GM23338 (cell line): ENCODE data around the gene ZRANB2. TPM values are rescaled to one million over a fixed set of nuclear protein-coding genes. Genes with fewer than 3 reads are reported as not detected.

Experiments
- ATAC-seq: fragments of 200-7000 bp; cut with Tn5 transposase; 3 replicates; pipeline ENCODE4 v1.9.1; 2020
- DNase-seq: peaks from one replicate; pipeline ENCODE4 v3.0.0-alpha.2; 2015; ENCODE audit warnings: low spot score
- H2AFZ ChIP-seq: fragments of 200-600 bp; sonication (generic); 2 replicates; pipeline ENCODE4 v1.8.0; 2016; ENCODE audit warnings: antibody characterized with exemption, mild to moderate bottlenecking, moderate library complexity
- H3F3A ChIP-seq: fragments of 200-600 bp; sonication (generic); replicated peaks from 2 replicates; pipeline ENCODE4 v1.8.0; 2017; ENCODE audit warnings: antibody characterized with exemption, mixed run types, low read depth
- H3K27ac ChIP-seq: fragments of 200-600 bp; sonication (generic); 2 replicates; pipeline ENCODE4 v1.6.1; 2016; ENCODE audit warnings: low read depth
- H3K27me3 ChIP-seq: fragments of 200-600 bp; sonication (generic); 2 replicates; pipeline ENCODE4 v1.8.0; 2016; ENCODE audit warnings: mild to moderate bottlenecking, mixed run types, moderate library complexity; ENCODE audit not compliant: insufficient read depth
- H3K36me3 ChIP-seq: fragments of 200-600 bp; sonication (generic); 2 replicates; pipeline ENCODE4 v1.8.0; 2016; ENCODE audit warnings: mild to moderate bottlenecking; ENCODE audit not compliant: insufficient read depth
- H3K4me1 ChIP-seq: fragments of 200-600 bp; sonication (generic); 2 replicates; pipeline ENCODE4 v1.8.0; 2016; ENCODE audit warnings: mild to moderate bottlenecking, moderate library complexity; ENCODE audit not compliant: insufficient read depth
- H3K4me2 ChIP-seq: fragments of 200-600 bp; sonication (generic); 2 replicates; pipeline ENCODE4 v1.7.1; 2017; ENCODE audit warnings: mixed run types
- H3K4me3 ChIP-seq: fragments of 200-600 bp; sonication (generic); 2 replicates; pipeline ENCODE4 v1.6.1; 2016; ENCODE audit warnings: mixed run types
- H3K79me2 ChIP-seq: fragments of 200-600 bp; sonication (generic); replicated peaks from 2 replicates; pipeline ENCODE4 v1.8.0; 2017; ENCODE audit warnings: mild to moderate bottlenecking; ENCODE audit not compliant: insufficient read depth
- H3K9me2 ChIP-seq: fragments of 200-600 bp; sonication (generic); 2 replicates; pipeline ENCODE4 v1.8.0; 2017; ENCODE audit not compliant: insufficient read depth
- H4K20me1 ChIP-seq: fragments of 200-600 bp; sonication (generic); replicated peaks from 2 replicates; pipeline ENCODE4 v1.8.0; 2017; ENCODE audit warnings: mild to moderate bottlenecking; ENCODE audit not compliant: insufficient read depth
- H3K27ac Mint-ChIP-seq: 2 replicates; pipeline ENCODE4 v1.8.0; 2020; ENCODE audit warnings: inconsistent platforms, mild to moderate bottlenecking, moderate library complexity, mixed read lengths
- H3K27me3 Mint-ChIP-seq: 3 replicates; pipeline ENCODE4 v1.8.0; 2022; ENCODE audit warnings: low read depth, mild to moderate bottlenecking, moderate library complexity, mixed read lengths, inconsistent platforms; ENCODE audit not compliant: insufficient read depth, poor library complexity
- H3K36me3 Mint-ChIP-seq: 3 replicates; pipeline ENCODE4 v1.8.0; 2021; ENCODE audit warnings: low read depth, mild to moderate bottlenecking, inconsistent platforms, moderate library complexity, mixed read lengths
- H3K4me1 Mint-ChIP-seq: 3 replicates; pipeline ENCODE4 v1.8.0; 2020; ENCODE audit warnings: mild to moderate bottlenecking, inconsistent platforms, mixed read lengths
- H3K4me3 Mint-ChIP-seq: 3 replicates; pipeline ENCODE4 v1.8.0; 2021; ENCODE audit warnings: moderate library complexity, mild to moderate bottlenecking, inconsistent platforms, mixed read lengths
- H3K9me3 Mint-ChIP-seq: 3 replicates; pipeline ENCODE4 v1.8.0; 2020; ENCODE audit warnings: moderate library complexity, mild to moderate bottlenecking, inconsistent platforms, mixed read lengths
- CREB1 ChIP-seq: fragments of 250-450 bp; sonication (Bioruptor Pico); IDR thresholded peaks from 2 replicates; pipeline ENCODE4 v1.5.0; 2020; ENCODE audit warnings: low read depth, mild to moderate bottlenecking, moderate library complexity
- EZH2 ChIP-seq: fragments of 200-600 bp; sonication (generic); IDR thresholded peaks from one replicate; pipeline ENCODE4 v1.8.0; 2017; ENCODE audit warnings: antibody characterized with exemption, mild to moderate bottlenecking, low read depth; ENCODE audit not compliant: unreplicated experiment
- EZH2phosphoT487 ChIP-seq: fragments of 200-600 bp; sonication (generic); IDR thresholded peaks from one replicate; pipeline ENCODE4 v1.8.1; 2018; ENCODE audit warnings: antibody characterized with exemption; ENCODE audit not compliant: unreplicated experiment
- JUNB ChIP-seq: IDR thresholded peaks from one replicate; pipeline ENCODE4 v1.6.1; 2016; ENCODE audit warnings: antibody characterized with exemption; ENCODE audit not compliant: unreplicated experiment
- NANOG ChIP-seq: IDR thresholded peaks from 2 replicates; pipeline ENCODE4 v1.6.1; 2016; ENCODE audit warnings: antibody characterized with exemption, borderline replicate concordance
- POLR2AphosphoS5 ChIP-seq: IDR thresholded peaks from 2 replicates; pipeline ENCODE4 v1.6.1; 2016; ENCODE audit warnings: antibody characterized with exemption, low read depth
- STAT1 ChIP-seq: IDR thresholded peaks from one replicate; pipeline ENCODE4 v1.6.1; 2016; ENCODE audit warnings: antibody characterized with exemption; ENCODE audit not compliant: unreplicated experiment
- ZNF331 ChIP-seq: fragments of 250-450 bp; sonication (Bioruptor Pico); IDR thresholded peaks from 2 replicates; pipeline ENCODE4 v1.5.0; 2020; ENCODE audit warnings: low read depth, mild to moderate bottlenecking, moderate library complexity
- polyA plus RNA-seq: library from polyadenylated mRNA; unstranded; fragments of >200 nt; fragmentation: Nextera tagmentation; extraction: Ambion mirVana; gene quantifications from 2 replicates; pipeline ENCODE4 v1.2.1, GENCODE V29; 2016
- total RNA-seq: library from RNA; depleted of rRNA; stranded (reverse); fragments of >200 nt; shearing (Covaris generic); gene quantifications from 2 replicates; pipeline ENCODE4 v1.2.3, GENCODE V29; 2014
- TF ChIP-seq, protein P1 (sequence below), 2 experiments: fragments of 200-600 bp in 1 of 2; sonication (generic) in 1 of 2; conservative IDR thresholded peaks; 2 replicates each; pipeline versions ENCODE4 v1.5.1 to v1.6.1; 2016 to 2017; ENCODE audit warnings: antibody characterized with exemption in 2 of 2, low read depth in 2 of 2, mild to moderate bottlenecking in 2 of 2, moderate library complexity in 1 of 2
- TF ChIP-seq, protein P2 (sequence below): fragments of 250-450 bp; sonication (Bioruptor Pico); IDR thresholded peaks from 2 replicates; pipeline ENCODE4 v1.5.0; 2020; ENCODE audit warnings: mild to moderate bottlenecking, moderate library complexity
- TF ChIP-seq, protein P3 (sequence below): IDR thresholded peaks from 2 replicates; pipeline ENCODE4 v1.6.1; 2016; ENCODE audit warnings: antibody characterized with exemption

Gene ZRANB2
- total and polyA plus RNA-seq, 2 experiments from 2014 or later: 84.9 to 170 TPM

DNA sequence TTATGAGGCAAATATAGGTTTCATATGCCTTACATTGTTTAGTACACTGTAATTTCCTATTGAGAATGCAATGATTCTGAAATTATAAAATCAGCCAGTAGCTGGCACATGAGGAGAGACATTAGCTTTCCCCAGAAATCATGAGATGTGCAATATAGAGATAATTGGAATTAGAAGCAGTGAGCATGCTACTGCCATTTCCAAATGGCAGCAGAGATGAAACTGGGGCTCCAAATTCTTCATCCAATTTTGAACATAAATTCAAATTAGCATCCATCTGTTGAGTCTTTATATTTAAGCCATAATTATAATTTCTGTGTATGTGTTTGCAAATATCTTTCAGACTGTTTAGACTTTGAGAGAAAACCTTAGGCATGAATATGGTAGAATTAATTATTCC is 62.0 kb downstream of the ZRANB2 start:
- Histone ChIP-seq H3K27me3 (no peaks in the 10 kb centered on the region), H3K36me3 (no peaks in the 10 kb centered on the region), H3K9me2 (no peaks in the 10 kb centered on the region), H3K27ac (no peak overlapping the region), H4K20me1 (no peaks in the 10 kb centered on the region), H3K4me2 (no peak overlapping the region), H3K4me1 (no peaks in the 10 kb centered on the region), H3K4me3 (no peak overlapping the region), H3K79me2 (no peaks in the 10 kb centered on the region), H2AFZ (no peak overlapping the region), H3F3A (no peaks in the 10 kb centered on the region)
- Mint-ChIP-seq H3K4me3 (no peak overlapping the region), H3K9me3 (no peaks in the 10 kb centered on the region), H3K36me3 (no peaks in the 10 kb centered on the region), H3K27ac (no peak overlapping the region), H3K4me1 (no peaks in the 10 kb centered on the region), H3K27me3 (no peaks in the 10 kb centered on the region)
- no peak for ATAC-seq
- DNase-seq: no peak
- TF ChIP-seq JUNB: no peak
- TF ChIP-seq, protein P1, sequence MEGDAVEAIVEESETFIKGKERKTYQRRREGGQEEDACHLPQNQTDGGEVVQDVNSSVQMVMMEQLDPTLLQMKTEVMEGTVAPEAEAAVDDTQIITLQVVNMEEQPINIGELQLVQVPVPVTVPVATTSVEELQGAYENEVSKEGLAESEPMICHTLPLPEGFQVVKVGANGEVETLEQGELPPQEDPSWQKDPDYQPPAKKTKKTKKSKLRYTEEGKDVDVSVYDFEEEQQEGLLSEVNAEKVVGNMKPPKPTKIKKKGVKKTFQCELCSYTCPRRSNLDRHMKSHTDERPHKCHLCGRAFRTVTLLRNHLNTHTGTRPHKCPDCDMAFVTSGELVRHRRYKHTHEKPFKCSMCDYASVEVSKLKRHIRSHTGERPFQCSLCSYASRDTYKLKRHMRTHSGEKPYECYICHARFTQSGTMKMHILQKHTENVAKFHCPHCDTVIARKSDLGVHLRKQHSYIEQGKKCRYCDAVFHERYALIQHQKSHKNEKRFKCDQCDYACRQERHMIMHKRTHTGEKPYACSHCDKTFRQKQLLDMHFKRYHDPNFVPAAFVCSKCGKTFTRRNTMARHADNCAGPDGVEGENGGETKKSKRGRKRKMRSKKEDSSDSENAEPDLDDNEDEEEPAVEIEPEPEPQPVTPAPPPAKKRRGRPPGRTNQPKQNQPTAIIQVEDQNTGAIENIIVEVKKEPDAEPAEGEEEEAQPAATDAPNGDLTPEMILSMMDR (conservative IDR thresholded peaks at IDR 0.05; ENCODE audit: low read depth in 2 of 2): no peak
- TF ChIP-seq POLR2AphosphoS5: no peak
- no peak for TF ChIP-seq NANOG
- no peak for TF ChIP-seq EZH2

DNA sequence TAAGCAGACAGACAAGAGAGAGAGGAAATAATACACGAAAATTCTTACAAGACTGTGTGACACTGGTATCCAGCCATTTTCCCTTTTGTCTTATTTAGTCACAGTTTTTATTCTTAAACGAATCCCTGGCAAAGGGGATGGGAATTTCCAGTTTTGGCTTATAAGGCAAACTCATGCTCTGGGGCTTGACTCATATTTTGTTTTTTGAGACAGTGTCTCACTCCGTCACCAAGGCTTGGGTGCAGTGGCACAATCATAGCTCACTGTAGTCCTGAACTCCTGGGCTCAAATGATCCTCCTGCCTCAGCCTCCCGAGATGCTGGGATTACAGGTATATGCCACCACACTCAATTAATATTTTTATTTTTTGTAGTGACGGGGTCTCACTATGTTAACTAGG is 65.1 kb downstream of the ZRANB2 start:
- no peak overlapping the region for H3K4me3 Mint-ChIP-seq
- Histone ChIP-seq H3K9me2 (no peaks in the 10 kb centered on the region), H3K36me3 (no peaks in the 10 kb centered on the region), H3K4me1 (no peaks in the 10 kb centered on the region), H4K20me1 (no peaks in the 10 kb centered on the region), H3K4me2 (no peak overlapping the region), H3K79me2 (no peaks in the 10 kb centered on the region), H3K27ac (no peak overlapping the region), H3K27me3 (no peaks in the 10 kb centered on the region), H3F3A (no peaks in the 10 kb centered on the region), H3K4me3 (no peak overlapping the region), H2AFZ (no peak overlapping the region)
- H3K9me3 Mint-ChIP-seq: no peaks in the 10 kb centered on the region
- no peaks in the 10 kb centered on the region for H3K4me1 Mint-ChIP-seq
- no peak for ATAC-seq
- H3K27me3 Mint-ChIP-seq: no peaks in the 10 kb centered on the region
- DNase-seq: no peak
- no peak for TF ChIP-seq STAT1
- TF ChIP-seq, protein P1 (conservative IDR thresholded peaks at IDR 0.05; ENCODE audit: low read depth in 2 of 2): no peak
- TF ChIP-seq CREB1 (CRISPR knock-in tag): no peak
- no peak for TF ChIP-seq JUNB
- TF ChIP-seq, protein P2, sequence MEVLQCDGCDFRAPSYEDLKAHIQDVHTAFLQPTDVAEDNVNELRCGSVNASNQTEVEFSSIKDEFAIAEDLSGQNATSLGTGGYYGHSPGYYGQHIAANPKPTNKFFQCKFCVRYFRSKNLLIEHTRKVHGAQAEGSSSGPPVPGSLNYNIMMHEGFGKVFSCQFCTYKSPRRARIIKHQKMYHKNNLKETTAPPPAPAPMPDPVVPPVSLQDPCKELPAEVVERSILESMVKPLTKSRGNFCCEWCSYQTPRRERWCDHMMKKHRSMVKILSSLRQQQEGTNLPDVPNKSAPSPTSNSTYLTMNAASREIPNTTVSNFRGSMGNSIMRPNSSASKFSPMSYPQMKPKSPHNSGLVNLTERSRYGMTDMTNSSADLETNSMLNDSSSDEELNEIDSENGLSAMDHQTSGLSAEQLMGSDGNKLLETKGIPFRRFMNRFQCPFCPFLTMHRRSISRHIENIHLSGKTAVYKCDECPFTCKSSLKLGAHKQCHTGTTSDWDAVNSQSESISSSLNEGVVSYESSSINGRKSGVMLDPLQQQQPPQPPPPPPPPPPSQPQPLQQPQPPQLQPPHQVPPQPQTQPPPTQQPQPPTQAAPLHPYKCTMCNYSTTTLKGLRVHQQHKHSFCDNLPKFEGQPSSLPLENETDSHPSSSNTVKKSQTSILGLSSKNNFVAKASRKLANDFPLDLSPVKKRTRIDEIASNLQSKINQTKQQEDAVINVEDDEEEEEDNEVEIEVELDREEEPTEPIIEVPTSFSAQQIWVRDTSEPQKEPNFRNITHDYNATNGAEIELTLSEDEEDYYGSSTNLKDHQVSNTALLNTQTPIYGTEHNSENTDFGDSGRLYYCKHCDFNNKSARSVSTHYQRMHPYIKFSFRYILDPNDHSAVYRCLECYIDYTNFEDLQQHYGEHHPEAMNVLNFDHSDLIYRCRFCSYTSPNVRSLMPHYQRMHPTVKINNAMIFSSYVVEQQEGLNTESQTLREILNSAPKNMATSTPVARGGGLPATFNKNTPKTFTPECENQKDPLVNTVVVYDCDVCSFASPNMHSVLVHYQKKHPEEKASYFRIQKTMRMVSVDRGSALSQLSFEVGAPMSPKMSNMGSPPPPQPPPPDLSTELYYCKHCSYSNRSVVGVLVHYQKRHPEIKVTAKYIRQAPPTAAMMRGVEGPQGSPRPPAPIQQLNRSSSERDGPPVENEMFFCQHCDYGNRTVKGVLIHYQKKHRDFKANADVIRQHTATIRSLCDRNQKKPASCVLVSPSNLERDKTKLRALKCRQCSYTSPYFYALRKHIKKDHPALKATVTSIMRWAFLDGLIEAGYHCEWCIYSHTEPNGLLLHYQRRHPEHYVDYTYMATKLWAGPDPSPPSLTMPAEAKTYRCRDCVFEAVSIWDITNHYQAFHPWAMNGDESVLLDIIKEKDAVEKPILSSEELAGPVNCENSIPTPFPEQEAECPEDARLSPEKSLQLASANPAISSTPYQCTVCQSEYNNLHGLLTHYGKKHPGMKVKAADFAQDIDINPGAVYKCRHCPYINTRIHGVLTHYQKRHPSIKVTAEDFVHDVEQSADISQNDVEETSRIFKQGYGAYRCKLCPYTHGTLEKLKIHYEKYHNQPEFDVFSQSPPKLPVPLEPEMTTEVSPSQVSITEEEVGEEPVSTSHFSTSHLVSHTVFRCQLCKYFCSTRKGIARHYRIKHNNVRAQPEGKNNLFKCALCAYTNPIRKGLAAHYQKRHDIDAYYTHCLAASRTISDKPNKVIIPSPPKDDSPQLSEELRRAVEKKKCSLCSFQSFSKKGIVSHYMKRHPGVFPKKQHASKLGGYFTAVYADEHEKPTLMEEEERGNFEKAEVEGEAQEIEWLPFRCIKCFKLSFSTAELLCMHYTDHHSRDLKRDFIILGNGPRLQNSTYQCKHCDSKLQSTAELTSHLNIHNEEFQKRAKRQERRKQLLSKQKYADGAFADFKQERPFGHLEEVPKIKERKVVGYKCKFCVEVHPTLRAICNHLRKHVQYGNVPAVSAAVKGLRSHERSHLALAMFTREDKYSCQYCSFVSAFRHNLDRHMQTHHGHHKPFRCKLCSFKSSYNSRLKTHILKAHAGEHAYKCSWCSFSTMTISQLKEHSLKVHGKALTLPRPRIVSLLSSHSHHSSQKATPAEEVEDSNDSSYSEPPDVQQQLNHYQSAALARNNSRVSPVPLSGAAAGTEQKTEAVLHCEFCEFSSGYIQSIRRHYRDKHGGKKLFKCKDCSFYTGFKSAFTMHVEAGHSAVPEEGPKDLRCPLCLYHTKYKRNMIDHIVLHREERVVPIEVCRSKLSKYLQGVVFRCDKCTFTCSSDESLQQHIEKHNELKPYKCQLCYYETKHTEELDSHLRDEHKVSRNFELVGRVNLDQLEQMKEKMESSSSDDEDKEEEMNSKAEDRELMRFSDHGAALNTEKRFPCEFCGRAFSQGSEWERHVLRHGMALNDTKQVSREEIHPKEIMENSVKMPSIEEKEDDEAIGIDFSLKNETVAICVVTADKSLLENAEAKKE (CRISPR knock-in tag): no peak
- TF ChIP-seq, protein P3, sequence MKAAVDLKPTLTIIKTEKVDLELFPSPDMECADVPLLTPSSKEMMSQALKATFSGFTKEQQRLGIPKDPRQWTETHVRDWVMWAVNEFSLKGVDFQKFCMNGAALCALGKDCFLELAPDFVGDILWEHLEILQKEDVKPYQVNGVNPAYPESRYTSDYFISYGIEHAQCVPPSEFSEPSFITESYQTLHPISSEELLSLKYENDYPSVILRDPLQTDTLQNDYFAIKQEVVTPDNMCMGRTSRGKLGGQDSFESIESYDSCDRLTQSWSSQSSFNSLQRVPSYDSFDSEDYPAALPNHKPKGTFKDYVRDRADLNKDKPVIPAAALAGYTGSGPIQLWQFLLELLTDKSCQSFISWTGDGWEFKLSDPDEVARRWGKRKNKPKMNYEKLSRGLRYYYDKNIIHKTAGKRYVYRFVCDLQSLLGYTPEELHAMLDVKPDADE: no peak
- TF ChIP-seq EZH2: no peak
- no peak for TF ChIP-seq EZH2phosphoT487
- TF ChIP-seq ZNF331 (CRISPR knock-in tag): no peak
- TF ChIP-seq POLR2AphosphoS5: no peak
- H3K27ac Mint-ChIP-seq: no peak overlapping the region
- H3K36me3 Mint-ChIP-seq: no peaks in the 10 kb centered on the region
